Activated B cell treated with CpG ODN at 0.5 μM for 24 hours (primary cell): ENCODE measurements around the gene ANKRD33. TPM values are rescaled to one million over a fixed set of nuclear protein-coding genes. Genes with fewer than 3 reads are reported as not detected.

Experiments used
- ATAC-seq: fragments of 200-7000 bp; cut with Tn5 transposase; one replicate; pipeline ENCODE4 v1.10.0; 2021; ENCODE audit warnings: low read depth, mild to moderate bottlenecking, moderate library complexity
- CTCF ChIA-PET: fragments of 350-600 bp; sonication (Branson Sonifier 250); formaldehyde crosslinking; loops from one replicate; lab custom pipeline; 2021; ENCODE audit warnings: antibody characterized with exemption; lab: Charles Lee
- POLR2A ChIA-PET: fragments of 350-600 bp; sonication (Branson Sonifier 250); formaldehyde crosslinking; loops from one replicate; lab custom pipeline; 2021; ENCODE audit warnings: antibody characterized with exemption; lab: Charles Lee
- DNase-seq: peaks from one replicate; pipeline ENCODE4 v3.0.0; 2022
- H3K27ac Mint-ChIP-seq: one replicate; pipeline ENCODE4 v1.8.0; 2020; ENCODE audit warnings: mixed read lengths
- H3K27me3 Mint-ChIP-seq: one replicate; pipeline ENCODE4 v1.8.0; 2021; ENCODE audit warnings: mixed read lengths
- H3K36me3 Mint-ChIP-seq: one replicate; pipeline ENCODE4 v1.8.0; 2021; ENCODE audit warnings: low read depth, mixed read lengths
- H3K4me1 Mint-ChIP-seq: one replicate; pipeline ENCODE4 v1.8.0; 2021; ENCODE audit warnings: mixed read lengths
- H3K4me3 Mint-ChIP-seq: one replicate; pipeline ENCODE4 v1.8.0; 2020; ENCODE audit warnings: mild to moderate bottlenecking, mixed read lengths
- H3K9me3 Mint-ChIP-seq: one replicate; pipeline ENCODE4 v1.8.0; 2020; ENCODE audit warnings: mixed read lengths
- intact Hi-C: fragments of 100-400 bp; cut with micrococcal nuclease; formaldehyde crosslinking; loops from one replicate; pipeline ENCODE4 v1.15.1; 2024
- total RNA-seq: library from RNA; stranded (reverse); gene quantifications from 2 replicates; pipeline ENCODE4 v1.2.3, GENCODE V29; 2022
- TF ChIP-seq, protein P1 (sequence below): fragments of 200-600 bp; IDR thresholded peaks from one replicate; pipeline ENCODE4 v1.8.0; 2022; ENCODE audit warnings: antibody characterized with exemption, mild to moderate bottlenecking

Gene ANKRD33
- total RNA-seq, 1 donor from 2014 or later = not detected

DNA sequence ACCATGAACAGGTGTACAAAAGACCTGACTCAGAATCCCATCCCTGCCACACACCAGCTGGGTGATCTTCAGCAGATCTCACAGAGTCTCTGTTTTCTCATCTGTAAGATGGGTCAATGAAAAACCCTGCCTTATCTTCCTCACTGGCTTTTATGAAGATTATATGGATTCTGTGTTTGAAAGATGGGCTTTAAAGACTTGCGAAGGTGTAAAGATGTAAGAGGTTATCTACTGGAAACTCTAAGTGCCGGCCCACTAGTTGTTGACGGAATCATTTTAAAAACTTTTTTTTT is 15.3 kb upstream of the ANKRD33 start:
- intact Hi-C loops = loop anchor here (5.0 to 10.0 kb wide), 2 partner anchors 60 to 102 kb away; a partner anchor contains a TSS
- ChIA-PET POLR2A (no interaction called here), CTCF (no interaction called here)
- TF ChIP-seq, protein P1, sequence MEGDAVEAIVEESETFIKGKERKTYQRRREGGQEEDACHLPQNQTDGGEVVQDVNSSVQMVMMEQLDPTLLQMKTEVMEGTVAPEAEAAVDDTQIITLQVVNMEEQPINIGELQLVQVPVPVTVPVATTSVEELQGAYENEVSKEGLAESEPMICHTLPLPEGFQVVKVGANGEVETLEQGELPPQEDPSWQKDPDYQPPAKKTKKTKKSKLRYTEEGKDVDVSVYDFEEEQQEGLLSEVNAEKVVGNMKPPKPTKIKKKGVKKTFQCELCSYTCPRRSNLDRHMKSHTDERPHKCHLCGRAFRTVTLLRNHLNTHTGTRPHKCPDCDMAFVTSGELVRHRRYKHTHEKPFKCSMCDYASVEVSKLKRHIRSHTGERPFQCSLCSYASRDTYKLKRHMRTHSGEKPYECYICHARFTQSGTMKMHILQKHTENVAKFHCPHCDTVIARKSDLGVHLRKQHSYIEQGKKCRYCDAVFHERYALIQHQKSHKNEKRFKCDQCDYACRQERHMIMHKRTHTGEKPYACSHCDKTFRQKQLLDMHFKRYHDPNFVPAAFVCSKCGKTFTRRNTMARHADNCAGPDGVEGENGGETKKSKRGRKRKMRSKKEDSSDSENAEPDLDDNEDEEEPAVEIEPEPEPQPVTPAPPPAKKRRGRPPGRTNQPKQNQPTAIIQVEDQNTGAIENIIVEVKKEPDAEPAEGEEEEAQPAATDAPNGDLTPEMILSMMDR = no peak
- H3K27me3 Mint-ChIP-seq = peaks cover 38% of the 10 kb centered on the region
- peaks cover 10% of the 10 kb centered on the region for H3K4me1 Mint-ChIP-seq
- DNase-seq (no peak), ATAC-seq (no peak)
- H3K27ac Mint-ChIP-seq = no peak overlapping the region
- no peaks in the 10 kb centered on the region for H3K36me3 Mint-ChIP-seq
- H3K4me3 Mint-ChIP-seq = no peak overlapping the region
- no peaks in the 10 kb centered on the region for H3K9me3 Mint-ChIP-seq

DNA sequence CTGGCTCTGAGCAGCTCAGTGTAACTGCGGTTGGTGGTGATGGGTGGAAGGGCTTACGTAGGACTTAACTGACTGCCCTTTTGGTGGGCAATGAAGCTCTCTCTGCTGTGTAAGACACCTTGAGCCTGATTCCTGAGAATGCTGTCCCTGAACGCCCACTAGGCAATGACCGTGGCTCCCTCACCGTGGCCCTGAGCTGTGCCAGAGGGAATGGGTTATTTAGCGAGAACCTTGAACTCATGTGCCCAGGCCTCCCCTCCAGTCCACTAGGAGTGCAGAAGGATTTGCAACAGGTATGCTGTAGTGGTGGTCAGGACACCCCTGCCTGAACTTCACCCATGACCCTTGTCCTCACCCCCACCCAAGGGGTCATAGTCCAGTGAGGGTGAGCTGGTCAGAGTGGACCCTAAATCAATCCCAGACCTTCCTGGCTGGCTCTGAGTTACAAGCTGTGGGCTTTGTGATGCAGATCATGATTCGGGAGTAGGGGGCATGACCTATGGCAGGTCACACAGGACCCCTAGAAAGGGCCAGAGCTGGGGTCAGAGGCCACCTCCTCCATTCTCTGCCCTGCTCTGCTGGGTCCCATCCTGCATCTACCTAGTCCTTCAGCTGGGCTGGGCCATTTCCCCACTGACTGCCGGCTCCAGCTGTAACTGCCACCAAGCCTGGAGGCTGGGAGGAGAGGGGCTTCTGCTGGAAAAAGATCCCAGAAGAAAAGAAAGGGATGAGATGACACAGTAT is 14.5 kb upstream of the ANKRD33 start:
- ChIA-PET CTCF (no interaction called here), POLR2A (no interaction called here)
- DNase-seq = no peak
- H3K27me3 Mint-ChIP-seq = peaks cover 32% of the 10 kb centered on the region
- H3K4me3 Mint-ChIP-seq = no peak overlapping the region
- H3K36me3 Mint-ChIP-seq = no peaks in the 10 kb centered on the region
- no peak overlapping the region for H3K27ac Mint-ChIP-seq
- no peaks in the 10 kb centered on the region for H3K9me3 Mint-ChIP-seq
- intact Hi-C loops = loop anchor here (5.0 to 10.0 kb wide), 2 partner anchors 61 to 101 kb away; a partner anchor contains a TSS
- H3K4me1 Mint-ChIP-seq = peaks cover 6% of the 10 kb centered on the region
- ATAC-seq = no peak
- TF ChIP-seq, protein P1 = no peak

DNA sequence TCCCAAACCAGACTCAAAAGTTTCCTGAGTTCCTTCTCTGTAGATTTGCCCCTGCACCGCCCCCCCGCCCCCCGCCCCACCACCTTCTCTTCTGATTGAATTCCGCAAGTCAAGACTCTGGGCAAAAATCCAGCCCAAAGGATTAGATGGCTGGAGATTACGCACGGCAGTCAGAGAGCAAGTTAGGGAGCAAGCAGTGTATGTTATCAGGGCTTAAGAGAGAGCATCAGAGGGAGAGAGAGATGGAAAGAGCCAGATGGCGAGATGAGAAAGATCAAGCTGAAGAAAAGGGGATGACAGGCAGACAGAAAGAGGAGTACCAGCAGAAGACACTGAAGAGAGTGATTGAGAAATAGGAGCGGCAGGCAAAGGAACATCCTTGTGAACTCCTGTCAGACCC is 13.9 kb upstream of the ANKRD33 start:
- no peak overlapping the region for H3K27ac Mint-ChIP-seq
- POLR2A ChIA-PET = no interaction called here

DNA sequence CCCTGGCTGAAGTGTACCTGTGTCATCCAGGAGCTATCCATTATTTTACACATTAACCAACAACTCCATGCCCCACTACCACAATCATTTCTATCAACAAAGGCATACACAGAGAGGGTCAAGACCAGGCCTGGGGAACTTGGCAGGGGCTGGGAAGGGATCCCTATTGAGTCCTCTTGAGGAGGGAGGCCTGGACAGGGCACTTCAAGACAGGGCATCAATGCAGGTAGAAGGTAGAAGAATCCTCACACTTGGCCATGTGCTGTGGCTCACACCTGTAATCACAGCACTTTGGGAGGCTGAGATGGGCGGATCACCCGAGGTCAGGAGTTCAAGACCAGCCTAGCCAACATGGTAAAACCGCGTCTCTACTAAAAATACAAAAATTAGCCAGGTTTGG is 13.4 kb upstream of the ANKRD33 start:
- CTCF ChIA-PET = interaction anchor here (0.9 to 2.0 kb wide), 8 partner anchors 9 to 456 kb away, joined by 3 to 12 read pairs (median 4); no protein-coding TSS in a partner anchor
- TF ChIP-seq, protein P1 = no peak
- DNase-seq = no peak
- H3K4me1 Mint-ChIP-seq = no peaks in the 10 kb centered on the region
- H3K36me3 Mint-ChIP-seq = no peaks in the 10 kb centered on the region
- POLR2A ChIA-PET = interaction anchor here (1.1 kb wide), 1 partner anchor 10 kb away, joined by 3 read pairs; no protein-coding TSS in a partner anchor
- H3K4me3 Mint-ChIP-seq = no peak overlapping the region
- no peak for ATAC-seq
- no peaks in the 10 kb centered on the region for H3K9me3 Mint-ChIP-seq
- H3K27me3 Mint-ChIP-seq = peaks cover 30% of the 10 kb centered on the region
- H3K27ac Mint-ChIP-seq = no peak overlapping the region
- intact Hi-C loops = loop anchor here (5.0 to 10.0 kb wide), 2 partner anchors 62 to 100 kb away; a partner anchor contains a TSS

More for the DNA sequence above, 13.9 kb upstream of the ANKRD33 start:
- intact Hi-C loops = loop anchor here (5.0 to 10.0 kb wide), 2 partner anchors 62 to 101 kb away; a partner anchor contains a TSS
- Mint-ChIP-seq H3K36me3 (no peaks in the 10 kb centered on the region), H3K4me3 (no peak overlapping the region), H3K9me3 (no peaks in the 10 kb centered on the region), H3K4me1 (no peaks in the 10 kb centered on the region), H3K27me3 (peaks cover 27% of the 10 kb centered on the region)
- TF ChIP-seq, protein P1 = no peak
- ATAC-seq (no peak), DNase-seq (no peak)
- CTCF ChIA-PET = interaction anchor here (2.0 kb wide), 1 partner anchor 10 kb away, joined by 12 read pairs; no protein-coding TSS in a partner anchor

DNA sequence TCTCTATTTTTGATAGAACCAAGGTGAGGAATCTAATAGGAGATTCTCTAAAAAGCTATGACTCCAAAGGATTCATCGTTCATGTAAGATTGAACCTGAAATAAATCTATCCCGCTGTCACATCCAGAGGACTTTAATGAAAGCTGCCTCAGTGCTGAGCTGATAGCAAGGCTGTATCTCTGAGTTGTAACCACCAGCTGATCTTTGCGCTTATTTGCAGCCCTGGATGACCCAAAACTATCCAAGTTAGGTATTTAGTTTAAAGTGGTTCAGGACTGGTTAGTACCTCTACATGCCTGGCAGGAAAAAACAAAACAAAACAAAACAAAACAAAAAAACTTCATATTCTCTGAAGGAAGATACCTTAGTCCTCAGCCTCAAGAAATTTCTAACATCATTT is 8.8 kb upstream of the ANKRD33 start:
- CTCF ChIA-PET = no interaction called here
- ATAC-seq = no peak
- POLR2A ChIA-PET = no interaction called here
- intact Hi-C loops = loop anchor here (5.0 to 10.0 kb wide), 2 partner anchors 96 to 347 kb away; no protein-coding TSS in a partner anchor
- no peak overlapping the region for H3K27ac Mint-ChIP-seq
- H3K4me1 Mint-ChIP-seq = no peaks in the 10 kb centered on the region
- no peaks in the 10 kb centered on the region for H3K36me3 Mint-ChIP-seq
- H3K9me3 Mint-ChIP-seq = no peaks in the 10 kb centered on the region
- no peak overlapping the region for H3K4me3 Mint-ChIP-seq
- no peak for DNase-seq
- peaks cover 10% of the 10 kb centered on the region for H3K27me3 Mint-ChIP-seq
- TF ChIP-seq, protein P1 = no peak
